DOHH2 (cell line): ENCODE data around the gene ADGRL4.

Source experiments
- H3F3A ChIP-seq: fragments of 200-600 bp; sonication (generic), shearing (Covaris generic); 2 replicates; pipeline ENCODE4 v1.6.0; 2016; ENCODE audit warnings: antibody characterized with exemption, mild to moderate bottlenecking; ENCODE audit not compliant: control insufficient read depth, insufficient read depth
- H3K27ac ChIP-seq: fragments of 200-600 bp; sonication (generic); 2 replicates; pipeline ENCODE4 v1.5.1; 2014; ENCODE audit warnings: low read depth, mild to moderate bottlenecking, low read length, moderate library complexity
- H3K27me3 ChIP-seq: fragments of 200-600 bp; sonication (generic); 2 replicates; pipeline ENCODE4 v1.6.1; 2014; ENCODE audit warnings: mild to moderate bottlenecking, low read length, mixed read lengths; ENCODE audit not compliant: control insufficient read depth
- H3K36me3 ChIP-seq: fragments of 200-600 bp; sonication (generic); 2 replicates; pipeline ENCODE4 v1.6.1; 2014; ENCODE audit warnings: mild to moderate bottlenecking, low read length, moderate library complexity, mixed read lengths; ENCODE audit not compliant: control insufficient read depth
- H3K4me1 ChIP-seq: fragments of 200-600 bp; sonication (generic); 2 replicates; pipeline ENCODE4 v1.6.1; 2014; ENCODE audit warnings: mild to moderate bottlenecking, low read length, mixed read lengths; ENCODE audit not compliant: control insufficient read depth
- H3K4me2 ChIP-seq: fragments of 200-600 bp; sonication (generic); 2 replicates; pipeline ENCODE4 v1.6.0; 2014; ENCODE audit warnings: mild to moderate bottlenecking, low read length, moderate library complexity
- H3K4me3 ChIP-seq: fragments of 200-600 bp; sonication (generic); 2 replicates; pipeline ENCODE4 v1.5.1; 2014; ENCODE audit warnings: mild to moderate bottlenecking, low read length, mixed read lengths
- H3K79me2 ChIP-seq: fragments of 200-600 bp; sonication (generic); 2 replicates; pipeline ENCODE4 v1.6.1; 2014; ENCODE audit warnings: mild to moderate bottlenecking, low read length, mixed read lengths; ENCODE audit not compliant: control insufficient read depth
- H3K9me2 ChIP-seq: fragments of 200-600 bp; sonication (generic); replicated peaks from 2 replicates; pipeline ENCODE4 v1.6.1; 2014; ENCODE audit warnings: mild to moderate bottlenecking, low read length, mixed read lengths; ENCODE audit not compliant: control insufficient read depth
- H3K9me3 ChIP-seq: fragments of 200-600 bp; sonication (generic); 2 replicates; pipeline ENCODE4 v1.6.1; 2014; ENCODE audit warnings: antibody characterized with exemption, low read length, mixed read lengths; ENCODE audit not compliant: control insufficient read depth, insufficient read depth
- H4K20me1 ChIP-seq: fragments of 200-600 bp; sonication (generic); 2 replicates; pipeline ENCODE4 v1.6.0; 2014; ENCODE audit warnings: low read depth, mild to moderate bottlenecking, antibody characterized with exemption, low read length, moderate library complexity; ENCODE audit not compliant: control insufficient read depth, insufficient read depth
- EZH2phosphoT487 ChIP-seq: fragments of 200-600 bp; sonication (generic); IDR thresholded peaks from 2 replicates; pipeline ENCODE4 v1.6.1; 2017; ENCODE audit warnings: borderline replicate concordance, mild to moderate bottlenecking, antibody characterized with exemption, low read length, moderate library complexity, mixed read lengths
- TF ChIP-seq, protein P1 (sequence below): fragments of 200-600 bp; sonication (generic); IDR thresholded peaks from one replicate; pipeline ENCODE4 v1.5.1; 2014; ENCODE audit warnings: antibody characterized with exemption, mild to moderate bottlenecking, low read depth, low read length; ENCODE audit not compliant: poor library complexity, severe bottlenecking

The ADGRL4 gene

GRCh38 chr1:78958711-78959110 is 47.8 kb downstream of the ADGRL4 start:
- no peaks in the 10 kb centered on the region for H3F3A ChIP-seq
- H3K79me2 ChIP-seq: no peaks in the 10 kb centered on the region

GRCh38 chr1:78950826-78951225 is 55.7 kb downstream of the ADGRL4 start:
- no peaks in the 10 kb centered on the region for H4K20me1 ChIP-seq
- H3K9me2 ChIP-seq: no peaks in the 10 kb centered on the region
- H3K36me3 ChIP-seq: no peaks in the 10 kb centered on the region
- H3F3A ChIP-seq: no peaks in the 10 kb centered on the region
- H3K4me2 ChIP-seq: no peak overlapping the region
- no peak overlapping the region for H3K4me3 ChIP-seq
- no peaks in the 10 kb centered on the region for H3K79me2 ChIP-seq
- no peaks in the 10 kb centered on the region for H3K27me3 ChIP-seq
- no peaks in the 10 kb centered on the region for H3K9me3 ChIP-seq
- TF ChIP-seq, protein P1, sequence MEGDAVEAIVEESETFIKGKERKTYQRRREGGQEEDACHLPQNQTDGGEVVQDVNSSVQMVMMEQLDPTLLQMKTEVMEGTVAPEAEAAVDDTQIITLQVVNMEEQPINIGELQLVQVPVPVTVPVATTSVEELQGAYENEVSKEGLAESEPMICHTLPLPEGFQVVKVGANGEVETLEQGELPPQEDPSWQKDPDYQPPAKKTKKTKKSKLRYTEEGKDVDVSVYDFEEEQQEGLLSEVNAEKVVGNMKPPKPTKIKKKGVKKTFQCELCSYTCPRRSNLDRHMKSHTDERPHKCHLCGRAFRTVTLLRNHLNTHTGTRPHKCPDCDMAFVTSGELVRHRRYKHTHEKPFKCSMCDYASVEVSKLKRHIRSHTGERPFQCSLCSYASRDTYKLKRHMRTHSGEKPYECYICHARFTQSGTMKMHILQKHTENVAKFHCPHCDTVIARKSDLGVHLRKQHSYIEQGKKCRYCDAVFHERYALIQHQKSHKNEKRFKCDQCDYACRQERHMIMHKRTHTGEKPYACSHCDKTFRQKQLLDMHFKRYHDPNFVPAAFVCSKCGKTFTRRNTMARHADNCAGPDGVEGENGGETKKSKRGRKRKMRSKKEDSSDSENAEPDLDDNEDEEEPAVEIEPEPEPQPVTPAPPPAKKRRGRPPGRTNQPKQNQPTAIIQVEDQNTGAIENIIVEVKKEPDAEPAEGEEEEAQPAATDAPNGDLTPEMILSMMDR: no peak
- TF ChIP-seq EZH2phosphoT487: no peak
- H3K4me1 ChIP-seq: no peaks in the 10 kb centered on the region
- no peak overlapping the region for H3K27ac ChIP-seq

More at GRCh38 chr1:78958711-78959110, 47.8 kb downstream of the ADGRL4 start:
- Histone ChIP-seq H3K36me3 (no peaks in the 10 kb centered on the region), H3K9me2 (no peaks in the 10 kb centered on the region), H3K9me3 (no peaks in the 10 kb centered on the region), H3K4me1 (no peaks in the 10 kb centered on the region), H4K20me1 (no peaks in the 10 kb centered on the region), H3K27ac (no peak overlapping the region), H3K4me2 (no peak overlapping the region), H3K27me3 (no peaks in the 10 kb centered on the region), H3K4me3 (no peak overlapping the region)
- TF ChIP-seq, protein P1: no peak
- TF ChIP-seq EZH2phosphoT487: no peak

- H3K27me3 ChIP-seq: no peaks in the 10 kb centered on the region
- no peaks in the 10 kb centered on the region for H3K79me2 ChIP-seq
- H3K4me3 ChIP-seq: no peak overlapping the region
- no peaks in the 10 kb centered on the region for H3K4me1 ChIP-seq
- H3K36me3 ChIP-seq: no peaks in the 10 kb centered on the region
- H3K9me2 ChIP-seq: no peaks in the 10 kb centered on the region
- H3F3A ChIP-seq: no peaks in the 10 kb centered on the region
- H3K4me2 ChIP-seq: no peak overlapping the region
- no peaks in the 10 kb centered on the region for H3K9me3 ChIP-seq
- TF ChIP-seq, protein P1: no peak
- TF ChIP-seq EZH2phosphoT487: no peak
- H4K20me1 ChIP-seq: no peaks in the 10 kb centered on the region
- no peak overlapping the region for H3K27ac ChIP-seq
Observed at GRCh38 chr1:78949227-78949626, 57.3 kb downstream of the ADGRL4 start.
